ENCODE results near the gene KRT6A. TPM values are rescaled to one million over a fixed set of nuclear protein-coding genes. Genes with fewer than 3 reads are reported as not detected.
A peak's percentile ranks its signal among the peaks of the same experiment; 100 is the strongest.
"Not testable (repeated sequence)": the region's sequence is repeated elsewhere in the genome, so short reads cannot be mapped to it uniquely, and the experiment has no call there.

Gene KRT6A
- total RNA-seq, 1 experiment from 2014 or later = not detected

GRCh38 chr12:52519387-52519703 lies 26.3 kb upstream of the KRT6A start:
- H3K27me3 ChIP-seq = no peaks in the 10 kb centered on the region
- H3K9me3 ChIP-seq (replicated peaks) = no peaks in the 10 kb centered on the region
- DNase-seq = no peak
- no peaks in the 10 kb centered on the region for H3K4me1 ChIP-seq
- no peak overlapping the region for H3K27ac ChIP-seq
- no peak overlapping the region for H3K4me3 ChIP-seq
- no peaks in the 10 kb centered on the region for H3K36me3 ChIP-seq

GRCh38 chr12:52518574-52519386 lies 25.7 kb upstream of the KRT6A start:
- H3K9me3 ChIP-seq (replicated peaks) = no peaks in the 10 kb centered on the region
- DNase-seq = no peak
- no peak overlapping the region for H3K4me3 ChIP-seq
- no peaks in the 10 kb centered on the region for H3K27me3 ChIP-seq
- no peaks in the 10 kb centered on the region for H3K36me3 ChIP-seq
- H3K27ac ChIP-seq = no peak overlapping the region
- no peaks in the 10 kb centered on the region for H3K4me1 ChIP-seq

- Histone ChIP-seq H3K4me3 (no peak overlapping the region), H3K36me3 (no peaks in the 10 kb centered on the region), H3K9me3 (replicated peaks) (no peaks in the 10 kb centered on the region), H3K27me3 (no peaks in the 10 kb centered on the region), H3K27ac (no peak overlapping the region), H3K4me1 (no peaks in the 10 kb centered on the region)
- DNase-seq = no peak
These were observed 24.8 kb upstream of the KRT6A start for GRCh38 chr12:52517888-52518287.

GRCh38 chr12:52517005-52517835 lies 24.2 kb upstream of the KRT6A start:
- no peak for DNase-seq
- no peaks in the 10 kb centered on the region for H3K27me3 ChIP-seq
- no peaks in the 10 kb centered on the region for H3K9me3 ChIP-seq (replicated peaks)
- H3K4me3 ChIP-seq = no peak overlapping the region
- no peaks in the 10 kb centered on the region for H3K36me3 ChIP-seq
- no peak overlapping the region for H3K27ac ChIP-seq
- H3K4me1 ChIP-seq = no peaks in the 10 kb centered on the region

GRCh38 chr12:52515927-52516831 lies 23.1 kb upstream of the KRT6A start:
- no peaks in the 10 kb centered on the region for H3K27me3 ChIP-seq
- H3K27ac ChIP-seq = no peak overlapping the region
- no peaks in the 10 kb centered on the region for H3K4me1 ChIP-seq
- DNase-seq = no peak
- no peaks in the 10 kb centered on the region; the same call in 1 of the 2 replicates for H3K9me3 ChIP-seq (replicated peaks)
- no peak overlapping the region for H3K4me3 ChIP-seq
- no peaks in the 10 kb centered on the region for H3K36me3 ChIP-seq

- no peaks in the 10 kb centered on the region for H3K27me3 ChIP-seq
- no peak overlapping the region for H3K27ac ChIP-seq
- no peak overlapping the region for H3K4me3 ChIP-seq
- no peaks in the 10 kb centered on the region for H3K36me3 ChIP-seq
- no peaks in the 10 kb centered on the region for H3K4me1 ChIP-seq
- no peaks in the 10 kb centered on the region; the same call in 1 of the 2 replicates for H3K9me3 ChIP-seq (replicated peaks)
- no peak for DNase-seq
These were observed 22.2 kb upstream of the KRT6A start for GRCh38 chr12:52515319-52515646.

GRCh38 chr12:52514471-52515318 lies 21.6 kb upstream of the KRT6A start:
- H3K9me3 ChIP-seq (replicated peaks) = no peaks in the 10 kb centered on the region; the same call in 1 of the 2 replicates
- DNase-seq = no peak
- no peaks in the 10 kb centered on the region for H3K36me3 ChIP-seq
- H3K4me3 ChIP-seq = no peak overlapping the region
- no peaks in the 10 kb centered on the region for H3K27me3 ChIP-seq
- H3K27ac ChIP-seq = no peak overlapping the region
- H3K4me1 ChIP-seq = no peaks in the 10 kb centered on the region

GRCh38 chr12:52513736-52514135 lies 20.7 kb upstream of the KRT6A start:
- H3K4me1 ChIP-seq = no peaks in the 10 kb centered on the region
- H3K27me3 ChIP-seq = no peaks in the 10 kb centered on the region
- no peaks in the 10 kb centered on the region; the same call in 1 of the 2 replicates for H3K9me3 ChIP-seq (replicated peaks)
- no peak for DNase-seq
- no peaks in the 10 kb centered on the region for H3K36me3 ChIP-seq
- no peak overlapping the region for H3K27ac ChIP-seq
- H3K4me3 ChIP-seq = no peak overlapping the region

GRCh38 chr12:52508211-52508610 lies 15.2 kb upstream of the KRT6A start:
- no peaks in the 10 kb centered on the region; the same call in 1 of the 2 replicates for H3K9me3 ChIP-seq (replicated peaks)
- H3K4me1 ChIP-seq = no peaks in the 10 kb centered on the region
- no peak overlapping the region for H3K4me3 ChIP-seq
- H3K36me3 ChIP-seq = no peaks in the 10 kb centered on the region
- H3K27me3 ChIP-seq = no peaks in the 10 kb centered on the region; the same call in 1 of the 2 replicates
- no peak overlapping the region for H3K27ac ChIP-seq
- DNase-seq = no peak

GRCh38 chr12:52506858-52507715 lies 14.0 kb upstream of the KRT6A start:
- H3K27me3 ChIP-seq = no peaks in the 10 kb centered on the region; the same call in 1 of the 2 replicates
- no peaks in the 10 kb centered on the region; the same call in 1 of the 2 replicates for H3K9me3 ChIP-seq (replicated peaks)
- no peak overlapping the region for H3K27ac ChIP-seq
- H3K36me3 ChIP-seq = no peaks in the 10 kb centered on the region
- no peak overlapping the region for H3K4me3 ChIP-seq
- peak in 1 of 2 experiments; percentile 39 for DNase-seq
- no peaks in the 10 kb centered on the region for H3K4me1 ChIP-seq

GRCh38 chr12:52502877-52503276 lies 9.8 kb upstream of the KRT6A start:
- Histone ChIP-seq H3K27ac (no peak overlapping the region), H3K36me3 (no peaks in the 10 kb centered on the region), H3K9me3 (replicated peaks) (no peaks in the 10 kb centered on the region), H3K4me1 (no peaks in the 10 kb centered on the region), H3K27me3 (no peaks in the 10 kb centered on the region; the same call in 1 of the 2 replicates), H3K4me3 (no peak overlapping the region)
- DNase-seq = no peak

GRCh38 chr12:52501490-52501889 lies 8.4 kb upstream of the KRT6A start:
- Histone ChIP-seq H3K36me3 (no peaks in the 10 kb centered on the region), H3K9me3 (replicated peaks) (no peaks in the 10 kb centered on the region)
- DNase-seq = no peak

GRCh38 chr12:52500574-52500973 lies 7.5 kb upstream of the KRT6A start:
- DNase-seq; H3K4me3 ChIP-seq; H3K27me3 ChIP-seq; H3K36me3 ChIP-seq; H3K9me3 ChIP-seq (replicated peaks); H3K27ac ChIP-seq; H3K4me1 ChIP-seq: not testable (repeated sequence)

More at GRCh38 chr12:52501490-52501889, 8.4 kb upstream of the KRT6A start:
- no peaks in the 10 kb centered on the region for H3K4me1 ChIP-seq
- no peak overlapping the region for H3K4me3 ChIP-seq
- H3K27ac ChIP-seq = no peak overlapping the region
- no peaks in the 10 kb centered on the region for H3K27me3 ChIP-seq
